Measurements from ENCODE around the gene ABCA13.

ABCA13 gene

DNA sequence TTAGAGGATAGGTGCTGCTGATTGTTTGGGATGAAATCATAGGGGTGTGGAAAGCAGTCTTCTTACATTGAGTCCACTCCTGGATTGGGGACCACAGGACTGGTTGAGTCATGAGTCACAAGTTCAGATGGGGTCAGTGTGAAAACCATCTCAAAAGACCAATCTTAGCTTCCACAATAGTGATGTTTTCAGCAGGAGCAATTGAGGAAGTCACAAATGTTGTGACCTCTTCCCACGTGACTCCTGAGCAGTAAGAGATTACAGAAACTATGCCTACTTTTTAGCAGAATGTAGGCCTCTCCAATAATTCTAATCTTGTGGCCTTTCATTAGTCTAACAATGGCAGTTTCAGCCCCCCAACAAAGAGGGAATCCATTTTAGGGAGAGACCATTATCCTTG lies 496.1 kb downstream of the ABCA13 start (continued):
- TF ChIP-seq CTCF (tag by site-specific recombination; IDR thresholded peaks at IDR 0.05) (no peak), PATZ1 (tag by site-specific recombination; IDR thresholded peaks at IDR 0.05) (no peak), ATF2 (tag by site-specific recombination; IDR thresholded peaks at IDR 0.05; ENCODE audit: low read depth) (no peak), ZNF335 (tag by site-specific recombination; conservative IDR thresholded peaks at IDR 0.05) (no peak), ZBTB17 (tag by site-specific recombination; IDR thresholded peaks at IDR 0.05) (no peak), HOXC10 (CRISPR knock-in tag; IDR thresholded peaks at IDR 0.05) (no peak), KLF16 (tag by site-specific recombination; IDR thresholded peaks at IDR 0.05) (no peak), ZNF514 (tag by site-specific recombination; IDR thresholded peaks at IDR 0.05) (no peak), KLF10 (tag by site-specific recombination; IDR thresholded peaks at IDR 0.05) (no peak), ZNF114 (tag by site-specific recombination; IDR thresholded peaks at IDR 0.05) (no peak), SP3 (tag by site-specific recombination; IDR thresholded peaks at IDR 0.05) (no peak), ZSCAN5A (tag by site-specific recombination; IDR thresholded peaks at IDR 0.05) (no peak)

DNA sequence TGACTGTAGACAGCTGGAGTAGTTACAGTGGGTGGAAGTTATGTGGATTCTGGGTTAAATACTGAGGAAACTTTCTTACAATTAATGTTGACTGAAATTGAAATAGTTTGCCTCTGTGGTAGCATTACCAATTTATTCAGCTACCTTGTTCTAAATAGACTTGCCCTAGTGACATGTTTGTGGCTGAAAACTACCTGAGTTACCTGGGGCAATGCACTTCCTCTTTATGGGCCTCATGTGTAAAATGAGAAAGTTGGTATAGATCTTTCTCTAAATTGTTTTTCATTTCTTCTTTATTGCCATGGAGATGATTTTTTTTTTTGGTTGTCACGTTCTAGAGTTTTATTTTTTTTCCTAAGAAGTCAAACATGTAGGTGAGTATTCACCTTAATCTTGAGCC lies 500.4 kb downstream of the ABCA13 start:
- CTCF ChIA-PET, result no interaction called here
- POLR2A ChIA-PET, result no interaction called here
- H3K4me3 ChIP-seq (ENCODE audit: low read depth, low read length), result no peak overlapping the region
- TF ChIP-seq SP7 (tag by site-specific recombination; IDR thresholded peaks at IDR 0.05) (no peak), ZNF404 (tag by site-specific recombination; IDR thresholded peaks at IDR 0.05) (no peak), EGR2 (tag by site-specific recombination; IDR thresholded peaks at IDR 0.05; ENCODE audit: low read depth) (no peak), ZSCAN16 (tag by site-specific recombination; IDR thresholded peaks at IDR 0.05) (no peak), ZNF221 (tag by site-specific recombination; IDR thresholded peaks at IDR 0.05; ENCODE audit: borderline replicate concordance) (no peak), ZNF2 (tag by site-specific recombination; IDR thresholded peaks at IDR 0.05) (no peak), ZFP3 (tag by site-specific recombination; IDR thresholded peaks at IDR 0.05; ENCODE audit: low read depth) (no peak), ZBTB17 (tag by site-specific recombination; IDR thresholded peaks at IDR 0.05) (no peak), ELK4 (IDR thresholded peaks at IDR 0.05; ENCODE audit: borderline replicate concordance, low read depth, low read length) (no peak), KLF10 (tag by site-specific recombination; IDR thresholded peaks at IDR 0.05) (no peak), ZNF248 (tag by site-specific recombination; IDR thresholded peaks at IDR 0.05) (no peak), ZBTB21 (tag by site-specific recombination; IDR thresholded peaks at IDR 0.05) (no peak), OVOL3 (tag by site-specific recombination; IDR thresholded peaks at IDR 0.05) (no peak)
- TF ChIP-seq, protein P1, sequence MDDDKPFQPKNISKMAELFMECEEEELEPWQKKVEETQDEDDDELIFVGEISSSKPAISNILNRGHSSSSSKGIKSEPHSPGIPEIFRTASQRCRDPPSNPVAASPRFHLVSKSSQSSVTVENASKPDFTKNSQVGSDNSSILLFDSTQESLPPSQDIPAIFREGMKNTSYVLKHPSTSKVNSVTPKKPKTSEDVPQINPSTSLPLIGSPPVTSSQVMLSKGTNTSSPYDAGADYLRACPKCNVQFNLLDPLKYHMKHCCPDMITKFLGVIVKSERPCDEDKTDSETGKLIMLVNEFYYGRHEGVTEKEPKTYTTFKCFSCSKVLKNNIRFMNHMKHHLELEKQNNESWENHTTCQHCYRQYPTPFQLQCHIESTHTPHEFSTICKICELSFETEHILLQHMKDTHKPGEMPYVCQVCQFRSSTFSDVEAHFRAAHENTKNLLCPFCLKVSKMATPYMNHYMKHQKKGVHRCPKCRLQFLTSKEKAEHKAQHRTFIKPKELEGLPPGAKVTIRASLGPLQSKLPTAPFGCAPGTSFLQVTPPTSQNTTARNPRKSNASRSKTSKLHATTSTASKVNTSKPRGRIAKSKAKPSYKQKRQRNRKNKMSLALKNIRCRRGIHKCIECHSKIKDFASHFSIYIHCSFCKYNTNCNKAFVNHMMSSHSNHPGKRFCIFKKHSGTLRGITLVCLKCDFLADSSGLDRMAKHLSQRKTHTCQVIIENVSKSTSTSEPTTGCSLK (tag by site-specific recombination; IDR thresholded peaks at IDR 0.05), result no peak
- TF ChIP-seq, protein P2, sequence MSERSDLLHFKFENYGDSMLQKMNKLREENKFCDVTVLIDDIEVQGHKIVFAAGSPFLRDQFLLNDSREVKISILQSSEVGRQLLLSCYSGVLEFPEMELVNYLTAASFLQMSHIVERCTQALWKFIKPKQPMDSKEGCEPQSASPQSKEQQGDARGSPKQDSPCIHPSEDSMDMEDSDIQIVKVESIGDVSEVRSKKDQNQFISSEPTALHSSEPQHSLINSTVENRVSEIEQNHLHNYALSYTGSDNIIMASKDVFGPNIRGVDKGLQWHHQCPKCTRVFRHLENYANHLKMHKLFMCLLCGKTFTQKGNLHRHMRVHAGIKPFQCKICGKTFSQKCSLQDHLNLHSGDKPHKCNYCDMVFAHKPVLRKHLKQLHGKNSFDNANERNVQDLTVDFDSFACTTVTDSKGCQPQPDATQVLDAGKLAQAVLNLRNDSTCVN (tag by site-specific recombination; optimal IDR thresholded peaks at IDR 0.05), result no peak
- TF ChIP-seq, protein P3, sequence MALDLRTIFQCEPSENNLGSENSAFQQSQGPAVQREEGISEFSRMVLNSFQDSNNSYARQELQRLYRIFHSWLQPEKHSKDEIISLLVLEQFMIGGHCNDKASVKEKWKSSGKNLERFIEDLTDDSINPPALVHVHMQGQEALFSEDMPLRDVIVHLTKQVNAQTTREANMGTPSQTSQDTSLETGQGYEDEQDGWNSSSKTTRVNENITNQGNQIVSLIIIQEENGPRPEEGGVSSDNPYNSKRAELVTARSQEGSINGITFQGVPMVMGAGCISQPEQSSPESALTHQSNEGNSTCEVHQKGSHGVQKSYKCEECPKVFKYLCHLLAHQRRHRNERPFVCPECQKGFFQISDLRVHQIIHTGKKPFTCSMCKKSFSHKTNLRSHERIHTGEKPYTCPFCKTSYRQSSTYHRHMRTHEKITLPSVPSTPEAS (tag by site-specific recombination; IDR thresholded peaks at IDR 0.05), result no peak

More for the DNA sequence above, 500.4 kb downstream of the ABCA13 start:
- Histone ChIP-seq H3K9me3 (ENCODE audit: control insufficient read depth, insufficient read depth, low read depth, low read length) (no peaks in the 10 kb centered on the region), H3K36me3 (ENCODE audit: control insufficient read depth in 2 of 2, insufficient read depth in 1 of 2, low read length in 2 of 2) (no peaks in the 10 kb centered on the region), H3K4me1 (ENCODE audit: control insufficient read depth, insufficient read depth, low read length) (no peaks in the 10 kb centered on the region), H3K27ac (ENCODE audit: extremely low read depth, low read depth, low read length) (no peak overlapping the region)
